ENCODE measurements around the gene KDELR1. TPM values are rescaled to one million over a fixed set of nuclear protein-coding genes. Genes with fewer than 3 reads are reported as not detected.

The KDELR1 gene
- total and polyA plus RNA-seq, 12 donors: 63.4 to 201 (median 153) TPM

DNA sequence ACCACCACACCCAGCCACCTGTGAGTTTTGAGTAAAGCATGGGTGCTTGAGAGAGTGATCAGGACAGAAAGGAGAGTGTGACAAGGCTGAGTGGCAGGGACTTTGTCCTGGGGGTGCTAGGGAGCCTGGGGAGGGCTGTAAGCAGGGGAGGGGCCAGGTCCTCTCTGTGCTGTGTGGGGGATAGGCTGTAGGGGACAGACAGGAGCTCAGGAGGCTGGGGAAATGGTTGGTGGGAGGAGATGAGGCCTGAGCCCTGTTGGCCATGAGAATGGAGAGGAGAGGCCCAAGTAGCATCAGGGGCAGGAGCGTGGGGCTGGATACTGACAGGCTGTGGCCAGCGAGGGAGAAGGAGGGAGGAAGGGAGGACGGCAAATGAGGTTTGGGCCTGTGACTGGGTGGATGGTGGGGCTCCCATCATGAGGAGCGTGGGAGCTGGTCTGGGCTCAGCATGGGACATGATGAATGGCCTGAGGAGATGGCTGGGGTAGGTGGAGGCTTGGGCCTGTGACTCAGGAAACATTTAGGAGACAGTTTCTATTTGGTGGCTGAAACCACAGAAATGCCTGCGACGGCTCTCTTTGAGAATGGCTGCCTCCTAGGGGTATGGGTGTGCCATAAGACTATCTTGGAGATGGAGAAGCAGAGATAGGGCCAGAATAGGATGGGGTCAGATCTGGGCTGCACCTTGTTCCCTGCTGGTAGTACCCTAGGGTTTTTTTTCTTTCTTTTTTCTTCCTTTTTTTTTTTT is 27.1 kb upstream of the KDELR1 start:
- TF ChIP-seq, protein P1, sequence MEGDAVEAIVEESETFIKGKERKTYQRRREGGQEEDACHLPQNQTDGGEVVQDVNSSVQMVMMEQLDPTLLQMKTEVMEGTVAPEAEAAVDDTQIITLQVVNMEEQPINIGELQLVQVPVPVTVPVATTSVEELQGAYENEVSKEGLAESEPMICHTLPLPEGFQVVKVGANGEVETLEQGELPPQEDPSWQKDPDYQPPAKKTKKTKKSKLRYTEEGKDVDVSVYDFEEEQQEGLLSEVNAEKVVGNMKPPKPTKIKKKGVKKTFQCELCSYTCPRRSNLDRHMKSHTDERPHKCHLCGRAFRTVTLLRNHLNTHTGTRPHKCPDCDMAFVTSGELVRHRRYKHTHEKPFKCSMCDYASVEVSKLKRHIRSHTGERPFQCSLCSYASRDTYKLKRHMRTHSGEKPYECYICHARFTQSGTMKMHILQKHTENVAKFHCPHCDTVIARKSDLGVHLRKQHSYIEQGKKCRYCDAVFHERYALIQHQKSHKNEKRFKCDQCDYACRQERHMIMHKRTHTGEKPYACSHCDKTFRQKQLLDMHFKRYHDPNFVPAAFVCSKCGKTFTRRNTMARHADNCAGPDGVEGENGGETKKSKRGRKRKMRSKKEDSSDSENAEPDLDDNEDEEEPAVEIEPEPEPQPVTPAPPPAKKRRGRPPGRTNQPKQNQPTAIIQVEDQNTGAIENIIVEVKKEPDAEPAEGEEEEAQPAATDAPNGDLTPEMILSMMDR (IDR thresholded peaks at IDR 0.05): no peak
- no peak for TF ChIP-seq POLR2A (IDR thresholded peaks at IDR 0.05)
- intact Hi-C loops (cut with DNase I): no loop called here
- 84 to 95% (median 87%) methylated on average over 6 of the region's 6 CpGs for WGBS, 4 donors
- H3K9me3 ChIP-seq (replicated peaks in 1 of 3): no peaks in the 10 kb centered on the region
- H3K27me3 ChIP-seq: no peaks in the 10 kb centered on the region
- H3K36me3 ChIP-seq (replicated peaks in 1 of 2): no peaks in the 10 kb centered on the region
- H3K4me3 ChIP-seq: no peak overlapping the region
- H3K4me1 ChIP-seq (replicated peaks in 1 of 2): peaks cover 0 to 3% of the 10 kb centered on the region in 2 donors
- no peak overlapping the region for H3K27ac ChIP-seq
- DNase-seq: no peak

DNA sequence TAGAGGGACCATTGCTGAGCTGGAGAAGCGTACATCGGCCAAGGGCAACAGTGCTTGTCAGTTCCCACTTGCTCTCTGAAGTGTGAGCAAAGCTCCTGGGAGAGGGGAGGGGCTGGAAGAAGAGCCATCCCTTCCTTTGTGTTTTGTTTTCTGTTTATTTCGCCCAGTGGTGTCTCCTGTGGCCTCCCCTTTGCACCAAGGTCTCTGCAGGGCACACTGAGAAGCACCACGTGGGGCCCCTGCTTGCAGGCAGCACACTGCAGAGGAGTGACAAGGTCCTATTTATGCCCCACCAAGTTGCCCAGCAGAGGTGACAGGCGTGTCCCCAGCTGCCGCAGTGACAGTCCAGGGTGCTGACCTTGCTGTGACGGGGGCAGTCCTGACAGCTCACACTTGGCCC is 26.1 kb upstream of the KDELR1 start:
- H3K4me1 ChIP-seq (replicated peaks in 1 of 2): peaks cover 0 to 3% of the 10 kb centered on the region in 2 donors
- no peak overlapping the region for H3K4me3 ChIP-seq
- no peaks in the 10 kb centered on the region for H3K27me3 ChIP-seq
- peak in 4 of 7 donors; percentile 54 to 68 (median 61) for DNase-seq
- no peaks in the 10 kb centered on the region for H3K9me3 ChIP-seq (replicated peaks in 1 of 3)
- no peaks in the 10 kb centered on the region for H3K36me3 ChIP-seq (replicated peaks in 1 of 2)
- H3K27ac ChIP-seq: no peak overlapping the region
- intact Hi-C loops (cut with DNase I): no loop called here
- WGBS, 4 donors: 36 to 46% (median 44%) methylated on average over 5 to 7 of the region's 7 CpGs
- TF ChIP-seq, protein P1 (IDR thresholded peaks at IDR 0.05): no peak
- no peak for TF ChIP-seq POLR2A (IDR thresholded peaks at IDR 0.05)

DNA sequence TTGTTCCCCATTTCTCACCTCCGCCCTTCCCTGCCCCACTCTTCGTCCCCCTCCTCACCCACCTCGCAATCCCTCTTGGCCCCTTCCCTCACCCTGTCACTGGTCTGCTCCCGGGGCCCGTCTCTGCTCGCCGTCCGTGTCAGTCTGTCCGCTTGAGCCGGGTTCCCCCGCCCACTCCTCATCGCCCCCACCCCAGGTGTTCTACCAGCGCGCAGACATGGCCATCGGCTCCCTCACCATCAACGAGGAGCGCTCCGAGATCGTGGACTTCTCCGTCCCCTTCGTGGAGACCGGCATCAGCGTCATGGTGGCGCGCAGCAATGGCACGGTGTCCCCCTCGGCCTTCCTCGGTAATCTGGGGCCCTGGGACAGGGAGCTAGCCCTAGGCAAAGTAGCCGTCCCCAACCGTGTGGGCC is 24.5 kb upstream of the KDELR1 start:
- no peak overlapping the region for H3K27ac ChIP-seq
- peak overlapping the region in 1 of 4 donors; percentile 23 for H3K4me3 ChIP-seq
- WGBS, 4 donors: 54 to 59% (median 57%) methylated on average over 25 to 30 of the region's 30 CpGs
- H3K27me3 ChIP-seq: no peaks in the 10 kb centered on the region
- TF ChIP-seq POLR2A (IDR thresholded peaks at IDR 0.05): no peak
- TF ChIP-seq, protein P1 (IDR thresholded peaks at IDR 0.05): no peak
- peaks cover 0 to 3% of the 10 kb centered on the region in 2 donors for H3K4me1 ChIP-seq (replicated peaks in 1 of 2)
- no peaks in the 10 kb centered on the region for H3K36me3 ChIP-seq (replicated peaks in 1 of 2)
- intact Hi-C loops (cut with DNase I): no loop called here
- H3K9me3 ChIP-seq (replicated peaks in 1 of 3): no peaks in the 10 kb centered on the region
- no peak for DNase-seq

DNA sequence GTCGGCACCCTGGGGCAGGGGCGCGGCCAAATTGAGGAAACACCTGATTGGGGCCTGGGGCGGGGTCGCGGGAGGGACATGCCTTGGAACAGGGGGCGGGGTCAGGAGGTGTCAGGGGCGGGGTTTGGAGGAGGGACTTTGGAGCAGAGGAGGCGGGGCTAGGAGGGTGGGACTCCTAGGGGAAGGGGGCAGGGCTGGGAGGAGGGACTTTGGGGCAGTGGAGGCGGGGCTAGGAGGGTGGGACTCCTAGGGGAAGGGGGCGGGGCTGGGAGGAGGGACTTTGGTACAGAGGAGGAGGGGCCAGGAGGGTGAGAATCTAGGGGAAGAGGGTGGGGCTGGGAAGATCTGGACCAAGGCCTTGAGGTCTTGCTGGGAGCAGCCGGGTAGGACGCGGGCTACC is 24.0 kb upstream of the KDELR1 start:
- Histone ChIP-seq H3K27ac (no peak overlapping the region), H3K4me3 (peak overlapping the region in 1 of 4 donors; percentile 23), H3K9me3 (replicated peaks in 1 of 3) (no peaks in the 10 kb centered on the region), H3K36me3 (replicated peaks in 1 of 2) (no peaks in the 10 kb centered on the region), H3K4me1 (replicated peaks in 1 of 2) (peaks cover 0 to 3% of the 10 kb centered on the region in 2 donors), H3K27me3 (no peaks in the 10 kb centered on the region)
- peak; percentile 76 to 88 (median 81) for DNase-seq
- intact Hi-C loops (cut with DNase I): no loop called here
- TF ChIP-seq POLR2A (IDR thresholded peaks at IDR 0.05): no peak
- TF ChIP-seq, protein P1 (IDR thresholded peaks at IDR 0.05): no peak
- WGBS, 4 donors: 13 to 27% (median 18%) methylated on average over 10 to 14 of the region's 14 CpGs
